GM12878 (cell line): ENCODE results near the gene ZDHHC9. TPM values are rescaled to one million over a fixed set of nuclear protein-coding genes. Genes with fewer than 3 reads are reported as not detected.

Experiments
- NBN ChIP-seq: fragments of 450-650 bp; IDR thresholded peaks from 2 replicates; pipeline ENCODE4 v1.6.1; 2016
- SREBF2 ChIP-seq: IDR thresholded peaks from 2 replicates; pipeline ENCODE4 v1.6.1; 2012; ENCODE audit warnings: mild to moderate bottlenecking, low read length
- polyA plus RNA-seq, 11 experiments: library from polyadenylated mRNA; depleted of rRNA in 4 of 11; unstranded in 6 of 11; stranded (reverse) in 5 of 11; fragments of >200 nt; fragmentation: Nextera tagmentation in 4 of 11; fragmentation: Illumina TruSeq in 1 of 11; extraction: Ambion mirVana in 4 of 11; extraction: Trizol in 1 of 11; gene quantifications; 1 replicate in 1 of 11; 2 replicates in 10 of 11; pipeline versions ENCODE4 v1.2.1 to v1.2.3, GENCODE V29; 2011 to 2016; ENCODE audit warnings: inconsistent platforms in 2 of 11, missing spikeins in 2 of 11, low read depth in 1 of 11
- total RNA-seq, 4 experiments: library from RNA; depleted of rRNA in 3 of 4; stranded (reverse); fragments of >200 nt in 3 of 4; fragmentation: Illumina TruSeq in 1 of 4; extraction: Trizol in 1 of 4; gene quantifications; 2 replicates each; pipeline versions ENCODE4 v1.2.1 to v1.2.3, GENCODE V29; 2013 to 2021
- TF ChIP-seq, protein P1 (sequence below): fragments of 450-650 bp; formaldehyde crosslinking; IDR thresholded peaks from 2 replicates; pipeline ENCODE4 v1.4.0; 2022; ENCODE audit warnings: mild to moderate bottlenecking, moderate library complexity
- TF ChIP-seq, protein P2 (sequence below), 3 experiments: IDR thresholded peaks in 2 of 3; conservative IDR thresholded peaks in 1 of 3; 2 replicates each; pipeline ENCODE4 v1.5.1; 2011; ENCODE audit warnings: low read depth in 3 of 3, low read length in 3 of 3, mild to moderate bottlenecking in 3 of 3, control low read depth in 2 of 3, moderate library complexity in 2 of 3, inconsistent platforms in 1 of 3, mixed read lengths in 1 of 3; ENCODE audit not compliant: control insufficient read depth in 2 of 3, insufficient read depth in 1 of 3; ENCODE audit errors: extremely low read depth in 1 of 3
- TF ChIP-seq, protein P3 (sequence below): fragments of 450-650 bp; IDR thresholded peaks from 2 replicates; pipeline ENCODE4 v1.6.1; 2016; ENCODE audit warnings: mild to moderate bottlenecking
- TF ChIP-seq, protein P4 (sequence below): IDR thresholded peaks from 2 replicates; pipeline ENCODE4 v1.6.1; 2012; ENCODE audit warnings: mild to moderate bottlenecking, low read depth, low read length

ZDHHC9 gene
- total and polyA plus RNA-seq, 10 of the 15 experiments (the other 5 are each of a cell fraction or from before 2014, with no cell fraction given): 1.8 to 13.0 (median 5.4) TPM

DNA sequence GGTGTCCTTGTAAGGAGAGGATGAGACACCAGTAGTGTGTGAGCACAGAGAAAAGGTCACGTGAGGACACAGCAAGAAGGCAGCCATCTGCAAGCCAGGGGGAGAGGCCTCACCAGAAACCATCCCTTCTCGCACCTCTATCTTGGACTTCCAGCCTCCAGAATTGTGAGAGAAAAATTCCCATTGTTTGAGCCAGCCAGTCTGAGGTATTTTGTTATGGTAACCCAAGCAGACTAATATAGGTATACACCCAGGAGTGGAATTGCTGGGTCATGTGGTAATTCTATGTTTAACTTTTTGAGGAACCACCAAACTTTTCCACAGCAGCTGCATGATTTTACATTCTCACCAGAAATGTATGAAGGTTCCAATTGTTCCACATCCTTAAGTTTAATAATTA is 25.6 kb downstream of the ZDHHC9 start (continued):
- TF ChIP-seq, protein P1, sequence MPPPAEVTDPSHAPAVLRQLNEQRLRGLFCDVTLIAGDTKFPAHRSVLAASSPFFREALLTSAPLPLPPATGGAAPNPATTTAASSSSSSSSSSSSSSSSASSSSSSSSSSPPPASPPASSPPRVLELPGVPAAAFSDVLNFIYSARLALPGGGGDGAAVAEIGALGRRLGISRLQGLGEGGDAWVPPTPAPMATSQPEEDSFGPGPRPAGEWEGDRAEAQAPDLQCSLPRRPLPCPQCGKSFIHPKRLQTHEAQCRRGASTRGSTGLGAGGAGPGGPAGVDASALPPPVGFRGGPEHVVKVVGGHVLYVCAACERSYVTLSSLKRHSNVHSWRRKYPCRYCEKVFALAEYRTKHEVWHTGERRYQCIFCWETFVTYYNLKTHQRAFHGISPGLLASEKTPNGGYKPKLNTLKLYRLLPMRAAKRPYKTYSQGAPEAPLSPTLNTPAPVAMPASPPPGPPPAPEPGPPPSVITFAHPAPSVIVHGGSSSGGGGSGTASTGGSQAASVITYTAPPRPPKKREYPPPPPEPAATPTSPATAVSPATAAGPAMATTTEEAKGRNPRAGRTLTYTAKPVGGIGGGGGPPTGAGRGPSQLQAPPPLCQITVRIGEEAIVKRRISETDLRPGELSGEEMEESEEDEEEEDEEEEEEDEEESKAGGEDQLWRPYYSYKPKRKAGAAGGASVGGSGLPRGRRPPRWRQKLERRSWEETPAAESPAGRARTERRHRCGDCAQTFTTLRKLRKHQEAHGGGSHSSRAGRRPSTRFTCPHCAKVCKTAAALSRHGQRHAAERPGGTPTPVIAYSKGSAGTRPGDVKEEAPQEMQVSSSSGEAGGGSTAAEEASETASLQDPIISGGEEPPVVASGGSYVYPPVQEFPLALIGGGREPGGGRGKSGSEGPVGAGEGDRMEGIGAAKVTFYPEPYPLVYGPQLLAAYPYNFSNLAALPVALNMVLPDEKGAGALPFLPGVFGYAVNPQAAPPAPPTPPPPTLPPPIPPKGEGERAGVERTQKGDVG (CRISPR knock-in tag): no peak
- TF ChIP-seq, protein P2, sequence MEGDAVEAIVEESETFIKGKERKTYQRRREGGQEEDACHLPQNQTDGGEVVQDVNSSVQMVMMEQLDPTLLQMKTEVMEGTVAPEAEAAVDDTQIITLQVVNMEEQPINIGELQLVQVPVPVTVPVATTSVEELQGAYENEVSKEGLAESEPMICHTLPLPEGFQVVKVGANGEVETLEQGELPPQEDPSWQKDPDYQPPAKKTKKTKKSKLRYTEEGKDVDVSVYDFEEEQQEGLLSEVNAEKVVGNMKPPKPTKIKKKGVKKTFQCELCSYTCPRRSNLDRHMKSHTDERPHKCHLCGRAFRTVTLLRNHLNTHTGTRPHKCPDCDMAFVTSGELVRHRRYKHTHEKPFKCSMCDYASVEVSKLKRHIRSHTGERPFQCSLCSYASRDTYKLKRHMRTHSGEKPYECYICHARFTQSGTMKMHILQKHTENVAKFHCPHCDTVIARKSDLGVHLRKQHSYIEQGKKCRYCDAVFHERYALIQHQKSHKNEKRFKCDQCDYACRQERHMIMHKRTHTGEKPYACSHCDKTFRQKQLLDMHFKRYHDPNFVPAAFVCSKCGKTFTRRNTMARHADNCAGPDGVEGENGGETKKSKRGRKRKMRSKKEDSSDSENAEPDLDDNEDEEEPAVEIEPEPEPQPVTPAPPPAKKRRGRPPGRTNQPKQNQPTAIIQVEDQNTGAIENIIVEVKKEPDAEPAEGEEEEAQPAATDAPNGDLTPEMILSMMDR (IDR thresholded peaks at IDR 0.05 in 2 of 3, conservative IDR thresholded peaks at IDR 0.05 in 1 of 3; ENCODE audit: control insufficient read depth in 2 of 3, extremely low read depth in 1 of 3, insufficient read depth in 1 of 3, low read depth in 3 of 3, low read length in 3 of 3): no peak
- TF ChIP-seq NBN: no peak
- TF ChIP-seq, protein P3, sequence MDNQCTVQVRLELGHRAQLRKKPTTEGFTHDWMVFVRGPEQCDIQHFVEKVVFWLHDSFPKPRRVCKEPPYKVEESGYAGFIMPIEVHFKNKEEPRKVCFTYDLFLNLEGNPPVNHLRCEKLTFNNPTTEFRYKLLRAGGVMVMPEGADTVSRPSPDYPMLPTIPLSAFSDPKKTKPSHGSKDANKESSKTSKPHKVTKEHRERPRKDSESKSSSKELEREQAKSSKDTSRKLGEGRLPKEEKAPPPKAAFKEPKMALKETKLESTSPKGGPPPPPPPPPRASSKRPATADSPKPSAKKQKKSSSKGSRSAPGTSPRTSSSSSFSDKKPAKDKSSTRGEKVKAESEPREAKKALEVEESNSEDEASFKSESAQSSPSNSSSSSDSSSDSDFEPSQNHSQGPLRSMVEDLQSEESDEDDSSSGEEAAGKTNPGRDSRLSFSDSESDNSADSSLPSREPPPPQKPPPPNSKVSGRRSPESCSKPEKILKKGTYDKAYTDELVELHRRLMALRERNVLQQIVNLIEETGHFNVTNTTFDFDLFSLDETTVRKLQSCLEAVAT: no peak
- TF ChIP-seq, protein P4, sequence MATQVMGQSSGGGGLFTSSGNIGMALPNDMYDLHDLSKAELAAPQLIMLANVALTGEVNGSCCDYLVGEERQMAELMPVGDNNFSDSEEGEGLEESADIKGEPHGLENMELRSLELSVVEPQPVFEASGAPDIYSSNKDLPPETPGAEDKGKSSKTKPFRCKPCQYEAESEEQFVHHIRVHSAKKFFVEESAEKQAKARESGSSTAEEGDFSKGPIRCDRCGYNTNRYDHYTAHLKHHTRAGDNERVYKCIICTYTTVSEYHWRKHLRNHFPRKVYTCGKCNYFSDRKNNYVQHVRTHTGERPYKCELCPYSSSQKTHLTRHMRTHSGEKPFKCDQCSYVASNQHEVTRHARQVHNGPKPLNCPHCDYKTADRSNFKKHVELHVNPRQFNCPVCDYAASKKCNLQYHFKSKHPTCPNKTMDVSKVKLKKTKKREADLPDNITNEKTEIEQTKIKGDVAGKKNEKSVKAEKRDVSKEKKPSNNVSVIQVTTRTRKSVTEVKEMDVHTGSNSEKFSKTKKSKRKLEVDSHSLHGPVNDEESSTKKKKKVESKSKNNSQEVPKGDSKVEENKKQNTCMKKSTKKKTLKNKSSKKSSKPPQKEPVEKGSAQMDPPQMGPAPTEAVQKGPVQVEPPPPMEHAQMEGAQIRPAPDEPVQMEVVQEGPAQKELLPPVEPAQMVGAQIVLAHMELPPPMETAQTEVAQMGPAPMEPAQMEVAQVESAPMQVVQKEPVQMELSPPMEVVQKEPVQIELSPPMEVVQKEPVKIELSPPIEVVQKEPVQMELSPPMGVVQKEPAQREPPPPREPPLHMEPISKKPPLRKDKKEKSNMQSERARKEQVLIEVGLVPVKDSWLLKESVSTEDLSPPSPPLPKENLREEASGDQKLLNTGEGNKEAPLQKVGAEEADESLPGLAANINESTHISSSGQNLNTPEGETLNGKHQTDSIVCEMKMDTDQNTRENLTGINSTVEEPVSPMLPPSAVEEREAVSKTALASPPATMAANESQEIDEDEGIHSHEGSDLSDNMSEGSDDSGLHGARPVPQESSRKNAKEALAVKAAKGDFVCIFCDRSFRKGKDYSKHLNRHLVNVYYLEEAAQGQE: no peak
- TF ChIP-seq SREBF2: no peak
